GM23248 (cell line): ENCODE data around the gene PEX10. TPM values are rescaled to one million over a fixed set of nuclear protein-coding genes. Genes with fewer than 3 reads are reported as not detected.
"Not testable (repeated sequence)": the region's sequence is repeated elsewhere in the genome, so short reads cannot be mapped to it uniquely, and the experiment has no call there.

Source experiments
- DNase-seq: peaks from one replicate; pipeline ENCODE4 v3.0.0-alpha.2; 2015
- H2AFZ ChIP-seq: fragments of 200-600 bp; sonication (generic); 2 replicates; pipeline ENCODE4 v1.6.1; 2016; ENCODE audit warnings: antibody characterized with exemption
- H3F3A ChIP-seq: fragments of 200-600 bp; sonication (generic); 2 replicates; pipeline ENCODE4 v1.6.1; 2016; ENCODE audit warnings: mild to moderate bottlenecking, antibody characterized with exemption, mixed run types; ENCODE audit not compliant: insufficient read depth
- H3K27ac ChIP-seq: fragments of 200-600 bp; sonication (generic); 2 replicates; pipeline ENCODE4 v1.5.1; 2016; ENCODE audit warnings: mild to moderate bottlenecking
- H3K27me3 ChIP-seq: fragments of 200-600 bp; sonication (generic); replicated peaks from 2 replicates; pipeline ENCODE4 v1.6.1; 2016; ENCODE audit warnings: mild to moderate bottlenecking; ENCODE audit not compliant: insufficient read depth
- H3K36me3 ChIP-seq: fragments of 200-600 bp; sonication (generic); 2 replicates; pipeline ENCODE4 v1.6.1; 2016; ENCODE audit warnings: low read depth, mild to moderate bottlenecking
- H3K4me1 ChIP-seq: fragments of 200-600 bp; sonication (generic); 2 replicates; pipeline ENCODE4 v1.6.1; 2016; ENCODE audit warnings: mild to moderate bottlenecking; ENCODE audit not compliant: insufficient read depth
- H3K4me2 ChIP-seq: fragments of 200-600 bp; sonication (generic); one replicate; pipeline ENCODE4 v1.6.1; 2016; ENCODE audit warnings: mild to moderate bottlenecking; ENCODE audit not compliant: unreplicated experiment
- H3K4me3 ChIP-seq: fragments of 200-600 bp; sonication (generic); 2 replicates; pipeline ENCODE4 v1.5.1; 2016; ENCODE audit warnings: mild to moderate bottlenecking
- H3K79me2 ChIP-seq: fragments of 200-600 bp; sonication (generic); 2 replicates; pipeline ENCODE4 v1.6.1; 2016; ENCODE audit warnings: mild to moderate bottlenecking; ENCODE audit not compliant: insufficient read depth
- H3K9ac ChIP-seq: fragments of 200-600 bp; sonication (generic); 2 replicates; pipeline ENCODE4 v1.6.1; 2016; ENCODE audit warnings: mild to moderate bottlenecking
- H3K9me2 ChIP-seq: fragments of 200-600 bp; sonication (generic); 2 replicates; pipeline ENCODE4 v1.6.1; 2016; ENCODE audit warnings: mixed run types, mild to moderate bottlenecking, moderate library complexity; ENCODE audit not compliant: insufficient read depth
- H3K9me3 ChIP-seq: fragments of 200-600 bp; sonication (generic); one replicate; pipeline ENCODE4 v1.6.1; 2017; ENCODE audit warnings: low read depth
- H4K20me1 ChIP-seq: fragments of 200-600 bp; sonication (generic); 2 replicates; pipeline ENCODE4 v1.6.0; 2016; ENCODE audit not compliant: insufficient read depth
- EZH2 ChIP-seq: fragments of 200-600 bp; sonication (generic); IDR thresholded peaks from 2 replicates; pipeline ENCODE4 v1.6.1; 2018; ENCODE audit warnings: antibody characterized with exemption, mild to moderate bottlenecking; ENCODE audit not compliant: insufficient read depth, poor library complexity, severe bottlenecking
- EZH2phosphoT487 ChIP-seq: fragments of 200-600 bp; sonication (generic); IDR thresholded peaks from 2 replicates; pipeline ENCODE4 v1.6.1; 2018; ENCODE audit warnings: antibody characterized with exemption, moderate library complexity, mild to moderate bottlenecking, low read depth; ENCODE audit not compliant: insufficient read depth
- WGBS, 2 experiments: methylation state at CpG; one replicate each; pipeline ENCODE4 v1.1.6; 2015 to 2017; ENCODE audit warnings: low lambda C conversion rate in 2 of 2, low coverage in 1 of 2; ENCODE audit errors: missing lambda C conversion rate in 2 of 2; 5-methylcytosine and 5-hydroxymethylcytosine counted together
- in situ Hi-C: fragments of 300-500 bp; cut with MboI; formaldehyde crosslinking; loops from 2 replicates; pipeline ENCODE4 v1.15.0; 2020
- polyA plus RNA-seq: library from polyadenylated mRNA; unstranded; fragments of >200 nt; fragmentation: Nextera tagmentation; extraction: Ambion mirVana; gene quantifications from 2 replicates; pipeline ENCODE4 v1.2.1, GENCODE V29; 2016
- total RNA-seq: library from RNA; depleted of rRNA; stranded (reverse); fragments of >200 nt; shearing (Covaris generic); gene quantifications from 2 replicates; pipeline ENCODE4 v1.2.3, GENCODE V29; 2014; rRNA removed

The PEX10 gene
- total RNA-seq (51.3 and 59.1 TPM in 2 replicates), polyA plus RNA-seq (24.7 and 29.1 TPM in 2 replicates)

- in situ Hi-C loops: loop anchor here (10.0 to 25.0 kb wide), 3 partner anchors 132 to 1012 kb away; partner anchors contain the start of gene ACTRT2
- Histone ChIP-seq H3K79me2 (peaks cover 16% of the 10 kb centered on the region), H3K9ac (peak within 1 kb of the TSS; percentile 89), H3K9me3 (no peaks in the 10 kb centered on the region), H3K4me1 (no peaks in the 10 kb centered on the region), H3K36me3 (no peaks in the 10 kb centered on the region), H3K27me3 (no peaks in the 10 kb centered on the region), H4K20me1 (no peaks in the 10 kb centered on the region), H3K9me2 (no peaks in the 10 kb centered on the region), H3K4me2 (peak within 1 kb of the TSS; percentile 86), H3F3A (no peaks in the 10 kb centered on the region), H2AFZ (peak within 1 kb of the TSS; percentile 79), H3K27ac (peak within 1 kb of the TSS; percentile 56), H3K4me3 (peak within 1 kb of the TSS; percentile 91)
- no peak for TF ChIP-seq EZH2phosphoT487
- no peak for TF ChIP-seq EZH2
- peak; percentile 99 for DNase-seq
- 1% methylated on average over 40 to 47 of the region's 55 CpGs for WGBS, 2 experiments
These were observed at the start of gene PEX10 for GRCh38 chr1:2412395-2412772. Gene PEX10 (minus strand): TSS chr1:2412564. CDS start chr1:2412502, 62 bp downstream.

- no peak for DNase-seq
- no peaks in the 10 kb centered on the region for H3K36me3 ChIP-seq
- no peaks in the 10 kb centered on the region for H3K9me2 ChIP-seq
- H3K4me2 ChIP-seq: no peak overlapping the region
- no peaks in the 10 kb centered on the region for H3K4me1 ChIP-seq
- H2AFZ ChIP-seq: no peak overlapping the region
- no peaks in the 10 kb centered on the region for H3K79me2 ChIP-seq
- no peak overlapping the region for H3K9ac ChIP-seq
- in situ Hi-C loops: no loop called here
- H4K20me1 ChIP-seq: no peaks in the 10 kb centered on the region
- peaks cover 32% of the 10 kb centered on the region for H3K27me3 ChIP-seq
- no peak overlapping the region for H3K4me3 ChIP-seq
- TF ChIP-seq EZH2phosphoT487 (no peak), EZH2 (no peak)
- H3F3A ChIP-seq: no peaks in the 10 kb centered on the region
- no peak overlapping the region for H3K27ac ChIP-seq
- WGBS, 2 experiments: 30 to 34% methylated on average over 10 to 17 of the region's 18 CpGs
- no peaks in the 10 kb centered on the region for H3K9me3 ChIP-seq
These were observed 48.8 kb upstream of the PEX10 start for GRCh38 chr1:2460996-2461751.

- Histone ChIP-seq H3K27ac (no peak overlapping the region), H3K9me2 (no peaks in the 10 kb centered on the region), H3K9ac (no peak overlapping the region), H2AFZ (no peak overlapping the region), H3K4me2 (no peak overlapping the region), H3F3A (no peaks in the 10 kb centered on the region), H3K9me3 (no peaks in the 10 kb centered on the region), H3K27me3 (peaks cover 30% of the 10 kb centered on the region), H3K4me3 (no peak overlapping the region), H4K20me1 (no peaks in the 10 kb centered on the region), H3K36me3 (no peaks in the 10 kb centered on the region), H3K79me2 (no peaks in the 10 kb centered on the region), H3K4me1 (no peaks in the 10 kb centered on the region)
- no peak for DNase-seq
- in situ Hi-C loops: no loop called here
- WGBS, 2 experiments: 35 to 46% methylated on average over 8 of the region's 8 CpGs
- TF ChIP-seq EZH2phosphoT487 (no peak), EZH2 (no peak)
These were observed 47.8 kb upstream of the PEX10 start for GRCh38 chr1:2460203-2460602.

- H3K9me3 ChIP-seq: no peaks in the 10 kb centered on the region
- no peaks in the 10 kb centered on the region for H3K9me2 ChIP-seq
- no peak overlapping the region for H3K4me3 ChIP-seq
- DNase-seq: peak; percentile 62
- no peaks in the 10 kb centered on the region for H3F3A ChIP-seq
- no peaks in the 10 kb centered on the region for H4K20me1 ChIP-seq
- H3K79me2 ChIP-seq: no peaks in the 10 kb centered on the region
- H3K27ac ChIP-seq: no peak overlapping the region
- no peak for TF ChIP-seq EZH2
- TF ChIP-seq EZH2phosphoT487: no peak
- peaks cover 25% of the 10 kb centered on the region for H3K27me3 ChIP-seq
- in situ Hi-C loops: no loop called here
- no peaks in the 10 kb centered on the region for H3K36me3 ChIP-seq
- no peak overlapping the region for H3K4me2 ChIP-seq
- no peak overlapping the region for H3K9ac ChIP-seq
- H3K4me1 ChIP-seq: no peaks in the 10 kb centered on the region
- H2AFZ ChIP-seq: no peak overlapping the region
- 24 to 31% methylated on average over 23 of the region's 23 CpGs for WGBS, 2 experiments
These were observed 47.4 kb upstream of the PEX10 start for GRCh38 chr1:2459757-2460156.

- H3K4me1 ChIP-seq, H2AFZ ChIP-seq, H3K4me2 ChIP-seq, H3K27ac ChIP-seq, DNase-seq, H3K9me3 ChIP-seq, in situ Hi-C loops, H3K4me3 ChIP-seq, H3K9ac ChIP-seq, H3K79me2 ChIP-seq, H3K9me2 ChIP-seq, H4K20me1 ChIP-seq, H3F3A ChIP-seq, H3K36me3 ChIP-seq: not testable (repeated sequence)
- peaks cover 21% of the 10 kb centered on the region for H3K27me3 ChIP-seq
- 64 to 78% methylated on average over 6 to 16 of the region's 16 CpGs for WGBS, 2 experiments
These were observed 46.9 kb upstream of the PEX10 start for GRCh38 chr1:2459102-2459753.
